SK-N-SH treated with all-trans-retinoic acid at 6 μM for 48 hours (cell line): ENCODE results near the gene RIPK4.

ENCODE experiments used
- BACH2 ChIP-seq: fragments of 250-450 bp; sonication (Bioruptor Pico); IDR thresholded peaks from 2 replicates; pipeline ENCODE4 v1.9.0; 2021; ENCODE audit warnings: mild to moderate bottlenecking, borderline replicate concordance
- CREB5 ChIP-seq: fragments of 250-450 bp; sonication (Bioruptor Pico); IDR thresholded peaks from 2 replicates; pipeline ENCODE4 v1.5.1; 2020; ENCODE audit warnings: low read depth, mild to moderate bottlenecking, moderate library complexity
- ISL1 ChIP-seq: fragments of 250-450 bp; sonication (Bioruptor Pico); IDR thresholded peaks from 2 replicates; pipeline ENCODE4 v2.1.2; 2022; ENCODE audit warnings: mild to moderate bottlenecking, moderate library complexity
- PATZ1 ChIP-seq: fragments of 250-450 bp; sonication (Bioruptor Pico); IDR thresholded peaks from 2 replicates; pipeline ENCODE4 v1.8.0; 2020; ENCODE audit warnings: mild to moderate bottlenecking, moderate library complexity, borderline replicate concordance
- TCF4 ChIP-seq: fragments of 250-450 bp; sonication (Bioruptor Pico); IDR thresholded peaks from 2 replicates; pipeline ENCODE4 v1.8.0; 2021; ENCODE audit warnings: mild to moderate bottlenecking, moderate library complexity, borderline replicate concordance
- ZFP3 ChIP-seq: fragments of 250-450 bp; sonication (Bioruptor Pico); IDR thresholded peaks from 2 replicates; pipeline ENCODE4 v1.5.0; 2020; ENCODE audit warnings: mild to moderate bottlenecking, moderate library complexity

GRCh38 chr21:41742073-41742875, 24.6 kb downstream of the RIPK4 start:
- TF ChIP-seq PATZ1 (CRISPR knock-in tag) (no peak), BACH2 (CRISPR knock-in tag) (no peak), TCF4 (CRISPR knock-in tag) (no peak), CREB5 (CRISPR knock-in tag) (no peak), ISL1 (no peak), ZFP3 (CRISPR knock-in tag) (no peak)
